ENCODE results near the gene WDFY4.

The WDFY4 gene

DNA sequence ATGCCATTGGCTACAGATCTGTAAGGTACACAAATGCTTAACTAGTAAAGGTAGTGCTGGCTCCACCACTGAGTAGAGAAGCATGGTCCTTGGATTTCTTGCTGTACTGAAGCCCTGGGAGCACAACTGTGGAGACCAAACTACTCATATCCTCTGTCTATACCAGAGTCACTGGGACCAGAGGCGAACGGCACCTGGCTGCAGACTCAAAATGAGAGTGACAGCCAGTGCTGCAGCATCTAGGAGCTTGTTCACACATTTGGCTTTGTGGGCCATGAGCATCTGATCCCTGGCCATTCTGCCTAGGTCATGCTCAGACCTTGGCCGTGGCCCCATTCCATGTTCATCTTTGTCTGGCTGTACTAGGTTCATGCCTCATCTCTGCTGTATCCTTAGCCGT, 223.1 kb downstream of the WDFY4 start:
- DNase-seq (ENCODE audit: low read depth): no peak

DNA sequence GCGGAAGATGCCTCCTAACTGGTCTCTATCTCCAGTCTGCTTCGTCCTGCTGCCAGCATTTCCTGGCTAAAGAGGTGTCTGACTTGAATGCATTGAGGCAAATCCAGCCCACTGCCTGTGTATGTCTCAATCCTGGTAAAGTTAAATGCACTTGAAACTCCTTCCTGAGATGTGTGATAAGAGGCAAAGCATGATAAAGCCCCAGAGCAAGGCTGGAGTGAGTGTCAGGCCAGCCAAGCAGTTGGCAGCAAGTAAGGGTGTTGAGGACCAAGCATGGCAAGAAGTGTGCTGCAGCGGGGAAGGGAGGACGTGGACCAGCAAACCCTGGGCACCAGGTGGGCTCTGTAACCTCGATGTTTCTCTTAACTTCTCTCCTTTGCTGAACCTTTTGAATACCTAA, 225.9 kb downstream of the WDFY4 start:
- DNase-seq (ENCODE audit: low read depth): no peak

DNA sequence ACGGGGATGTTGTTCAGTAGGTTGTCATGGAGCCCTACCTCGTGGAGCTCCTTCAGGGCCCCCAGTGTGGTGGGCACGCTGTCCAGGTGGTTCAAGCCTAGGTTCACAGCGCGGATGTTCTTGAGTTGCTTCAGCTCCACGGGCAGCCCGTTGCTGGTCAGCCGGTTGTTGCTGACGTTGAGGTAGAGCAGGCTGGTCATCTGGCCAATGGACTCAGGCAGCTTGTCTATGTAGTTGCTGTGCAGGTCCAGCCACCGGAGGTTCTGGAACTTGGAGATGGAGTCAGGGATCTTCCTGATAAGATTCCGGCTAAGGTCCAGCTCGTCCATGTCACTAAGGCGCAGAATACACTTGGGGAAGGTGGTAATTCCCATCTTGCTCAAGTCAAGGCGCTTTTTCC, 229.0 kb downstream of the WDFY4 start:
- DNase-seq (ENCODE audit: low read depth): no peak

DNA sequence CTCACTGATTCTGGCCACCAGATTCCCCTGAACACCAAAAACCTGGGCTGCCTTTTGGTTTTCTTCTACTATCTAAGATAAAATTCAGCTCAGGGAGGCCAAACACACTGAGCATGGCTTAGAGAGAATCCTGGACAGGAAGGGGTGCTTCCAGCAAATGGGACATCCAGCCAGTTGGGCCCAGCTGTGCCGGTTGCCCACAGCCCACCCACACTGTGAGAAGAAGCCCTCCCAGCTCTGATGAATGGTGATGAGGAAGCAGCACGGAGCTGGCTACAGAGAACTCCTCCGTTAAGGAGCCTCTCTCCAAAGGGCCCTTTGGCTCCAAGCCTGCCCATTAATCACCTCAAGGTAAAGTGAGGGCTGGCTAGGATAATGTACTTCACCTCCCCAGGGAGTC, 239.1 kb downstream of the WDFY4 start:
- no peak for DNase-seq (ENCODE audit: low read depth)

DNA sequence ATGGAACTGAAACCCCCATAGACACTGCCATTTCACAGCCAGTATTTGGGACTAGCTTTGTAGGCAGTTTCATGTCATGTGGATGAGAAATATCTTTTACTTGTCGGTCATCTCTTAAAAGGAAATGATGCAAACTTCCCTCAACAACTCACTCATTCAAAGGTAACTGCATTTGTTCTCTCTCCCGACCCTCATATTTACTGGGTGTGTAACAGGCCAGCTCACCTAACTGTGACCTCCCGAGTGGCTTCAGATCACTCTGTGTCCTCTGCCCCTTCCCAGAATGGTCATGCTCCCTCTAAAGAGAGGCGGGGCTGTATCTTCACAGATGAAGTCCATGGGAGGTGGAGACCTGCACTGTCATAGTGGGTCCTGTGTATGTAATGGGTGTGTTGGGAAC, 240.3 kb downstream of the WDFY4 start:
- no peak for DNase-seq (ENCODE audit: low read depth)

DNA sequence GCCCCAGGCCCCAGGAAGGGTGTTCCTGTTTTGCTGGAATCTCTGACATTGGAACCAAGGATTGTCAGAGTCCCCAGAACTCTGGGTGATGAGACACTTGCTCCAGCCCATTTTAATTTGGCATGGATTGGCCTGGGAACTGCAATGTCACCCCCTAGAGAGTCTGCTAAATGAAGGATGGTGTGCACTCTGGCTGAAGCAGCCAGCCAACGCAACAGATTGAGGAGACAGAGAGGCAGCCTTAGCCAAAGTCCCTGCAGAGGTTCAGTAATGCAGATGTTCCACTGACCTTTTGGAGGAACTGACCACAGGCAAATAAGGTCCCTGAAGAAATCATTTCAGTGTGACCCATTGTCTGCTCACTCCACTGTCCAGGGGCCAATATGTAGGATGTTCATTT, 241.6 kb downstream of the WDFY4 start:
- no peak for DNase-seq (ENCODE audit: low read depth)

DNA sequence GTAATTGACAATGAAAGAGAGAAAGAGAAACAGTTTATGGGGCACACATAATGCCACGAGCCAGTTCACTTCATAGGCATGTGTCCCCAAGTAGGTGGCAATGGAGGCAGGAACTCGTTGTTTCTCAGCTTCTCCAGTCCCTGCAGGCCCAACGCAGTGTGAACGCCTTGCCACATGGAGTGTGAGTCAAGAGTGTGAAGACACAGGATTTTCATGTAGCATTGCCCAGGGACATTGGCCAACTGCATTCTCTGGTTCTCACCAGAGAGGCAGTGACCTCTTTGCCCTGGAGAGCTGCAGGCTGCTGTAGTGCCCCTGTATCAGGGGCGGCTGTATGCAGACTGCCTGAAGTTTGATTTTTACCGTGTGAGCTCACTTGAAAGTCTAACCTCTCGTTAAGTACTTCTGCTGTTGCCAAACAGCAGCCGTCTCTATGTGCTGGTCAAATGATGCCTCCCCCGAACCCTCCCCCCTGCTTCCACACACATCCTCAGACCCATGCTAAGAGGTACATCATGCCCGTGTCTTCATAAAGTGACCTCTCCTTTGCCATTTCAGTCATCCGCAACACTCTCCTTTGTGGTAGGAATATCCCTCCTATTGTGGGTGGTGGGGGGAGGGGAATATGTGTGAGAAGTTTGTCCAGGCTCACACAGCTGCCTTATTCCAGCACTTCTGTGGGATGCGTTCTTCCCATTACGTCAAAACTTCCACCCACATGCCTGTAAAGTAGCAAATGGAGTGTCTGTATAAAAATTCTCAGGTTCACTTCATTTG, 242.3 kb downstream of the WDFY4 start:
- DNase-seq (ENCODE audit: low read depth): no peak

DNA sequence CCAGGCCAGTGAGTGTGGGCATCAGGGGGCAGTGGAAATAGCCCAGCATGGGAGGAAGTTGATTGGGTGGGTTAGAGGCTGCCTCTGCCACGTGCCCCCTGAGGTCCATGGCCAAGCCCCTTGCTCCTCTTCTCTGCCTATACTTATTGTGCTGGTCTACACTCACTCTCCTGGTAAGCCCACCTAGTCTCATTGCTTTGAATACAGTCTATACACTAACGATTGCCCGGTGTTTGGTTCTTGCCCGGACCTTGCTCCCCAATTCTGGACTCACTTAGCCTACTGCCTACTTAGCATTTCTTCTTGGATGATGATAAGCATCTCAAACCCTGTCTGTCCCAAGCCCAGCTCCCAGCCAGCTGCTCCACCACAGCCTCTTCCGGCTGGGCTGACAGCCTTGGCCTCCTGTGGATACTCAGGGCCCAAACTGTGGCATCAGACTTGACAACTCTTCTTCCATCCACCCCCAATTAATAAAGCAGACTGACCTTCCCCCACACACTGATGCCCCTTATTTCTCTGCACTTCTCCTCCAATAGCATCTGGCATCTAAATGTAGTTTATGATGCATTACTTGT, 244.8 kb downstream of the WDFY4 start:
- no peak for DNase-seq (ENCODE audit: low read depth)

DNA sequence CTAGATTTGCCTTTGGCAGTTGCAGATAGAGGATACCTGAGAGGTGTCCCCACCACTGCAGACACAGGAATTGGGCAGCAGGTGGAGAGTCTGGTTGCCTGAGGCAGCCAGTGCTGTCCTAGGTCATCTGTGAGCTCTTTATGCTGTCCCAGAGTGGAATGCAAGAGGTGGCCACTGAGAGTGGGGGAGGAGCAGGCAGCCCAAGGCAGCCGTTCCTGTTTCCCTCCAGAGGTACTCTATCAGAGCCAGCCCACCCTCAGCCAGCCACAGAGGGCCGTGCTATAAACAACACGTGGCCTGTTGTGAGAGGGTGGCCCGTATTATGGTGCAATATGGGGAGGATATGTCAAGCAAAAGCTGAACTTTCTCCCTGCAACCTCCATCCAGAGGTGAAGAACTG, 246.5 kb downstream of the WDFY4 start:
- no peak for DNase-seq (ENCODE audit: low read depth)

DNA sequence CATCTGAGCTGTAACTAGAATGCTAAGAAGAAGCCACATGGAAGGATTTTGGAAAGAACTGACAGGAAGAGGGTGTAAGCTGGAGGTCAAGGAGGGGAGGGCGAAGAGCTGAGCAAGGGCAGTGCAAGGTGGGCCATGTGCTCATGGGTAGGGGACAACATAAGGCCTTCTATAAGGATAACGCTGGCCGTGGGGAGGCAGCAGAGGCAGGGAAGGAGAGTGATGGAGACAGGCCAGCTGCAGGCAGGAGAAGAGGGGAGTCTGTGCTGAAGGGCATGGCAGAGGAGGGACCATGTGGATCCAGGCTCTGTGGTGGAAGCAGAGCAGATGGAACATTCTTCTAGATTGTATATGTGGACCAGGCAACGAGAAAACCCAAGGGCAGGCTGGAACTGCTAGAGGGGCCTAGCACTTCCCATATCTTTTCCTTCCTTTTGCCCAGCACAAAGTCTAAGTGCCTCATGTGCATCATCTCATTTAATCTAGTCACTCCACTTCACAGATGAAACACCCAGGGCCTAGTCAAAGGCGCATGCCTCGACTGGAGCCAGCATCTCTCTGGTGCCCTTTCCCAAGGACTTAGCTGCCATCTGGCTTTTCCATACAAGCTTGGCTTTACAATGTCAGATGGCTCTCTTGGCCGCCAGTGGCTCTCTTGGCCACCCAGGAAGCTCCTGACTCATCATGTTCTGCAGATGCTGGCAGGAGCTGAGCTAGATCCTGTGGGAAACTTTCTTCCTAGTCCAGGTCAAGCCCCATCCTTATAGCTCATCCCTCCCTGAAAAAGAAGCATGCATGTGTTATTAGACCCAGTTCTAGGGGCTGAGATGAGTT, 248.4 kb downstream of the WDFY4 start:
- peak; percentile 29 for DNase-seq (ENCODE audit: low read depth)

DNA sequence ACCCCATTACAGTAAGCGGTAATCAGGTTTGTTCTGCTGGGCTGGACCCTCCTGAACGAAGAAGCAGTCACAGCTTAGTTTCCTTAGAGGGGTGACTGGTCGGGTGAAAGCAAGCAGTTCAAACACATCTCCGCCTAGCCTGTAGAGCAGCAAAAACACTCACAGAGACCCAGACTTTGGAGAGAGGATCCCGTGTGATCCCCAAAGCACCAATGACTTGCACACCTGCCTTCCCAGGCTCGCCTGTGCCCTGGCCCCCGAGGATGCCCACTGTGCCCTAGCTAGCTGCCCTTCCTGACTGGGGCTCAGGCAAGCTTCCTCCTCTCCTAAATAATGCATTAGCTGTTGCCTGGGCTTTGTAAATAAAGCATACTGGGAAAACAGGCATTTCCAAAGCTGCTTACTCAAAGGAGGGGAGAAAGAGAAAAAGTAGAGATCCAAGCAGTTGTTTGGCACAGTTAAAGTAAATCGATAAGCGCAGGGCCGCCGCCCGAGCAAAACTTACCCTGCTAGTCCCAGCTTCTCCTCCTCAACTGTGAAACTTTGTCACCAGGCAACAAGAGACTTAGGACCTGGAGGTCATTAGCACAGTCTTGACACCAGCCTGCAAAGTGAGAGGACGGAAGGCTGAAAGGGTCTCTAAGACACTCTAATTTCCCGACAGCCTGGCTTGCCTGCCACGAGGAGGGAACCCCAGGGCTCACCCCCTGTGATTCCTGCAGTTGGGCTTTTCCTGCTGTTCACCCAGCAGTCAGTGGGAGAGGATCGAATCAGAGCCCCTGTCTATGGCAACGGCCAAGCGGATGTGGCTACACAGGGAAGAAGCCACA, 250.2 kb downstream of the WDFY4 start:
- no peak for DNase-seq (ENCODE audit: low read depth)

DNA sequence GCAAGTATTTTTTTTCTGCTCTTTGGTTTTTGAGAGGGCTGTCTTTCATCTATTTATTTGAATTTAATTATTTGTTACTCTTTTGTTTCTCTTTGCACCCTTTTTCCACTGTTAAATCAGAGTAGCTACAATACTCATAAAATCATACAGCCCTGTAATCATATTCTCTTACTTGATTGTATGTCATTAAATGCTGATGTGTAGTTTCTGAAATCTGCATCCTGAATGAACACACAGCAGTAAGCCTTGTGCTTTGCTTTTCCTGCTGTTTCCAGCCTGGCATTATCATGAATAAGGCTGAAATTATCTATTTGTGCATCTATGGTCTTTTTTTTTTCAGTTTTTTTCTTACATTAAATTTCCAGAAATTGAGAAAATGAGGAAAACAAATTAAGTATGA, 250.9 kb downstream of the WDFY4 start:
- DNase-seq (ENCODE audit: low read depth): no peak

DNA sequence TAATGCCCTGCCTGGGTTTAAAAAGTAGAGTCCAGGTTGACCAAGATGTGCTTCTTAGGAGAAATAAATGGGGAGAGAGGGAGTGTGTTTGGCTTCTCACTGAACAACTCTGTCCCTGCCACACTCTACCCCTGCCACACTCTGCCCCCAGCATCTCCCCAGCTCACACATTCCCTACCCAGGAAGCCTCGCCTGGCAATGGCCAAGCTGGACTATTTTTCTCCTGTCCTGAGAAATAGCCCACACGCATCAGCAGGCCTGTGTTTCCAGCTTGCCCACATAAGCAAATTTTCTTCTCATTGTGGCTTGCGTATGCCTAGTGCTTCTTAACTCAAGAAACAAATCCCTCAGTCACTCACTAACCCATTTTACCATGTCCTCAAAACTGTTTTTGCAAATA, 253.1 kb downstream of the WDFY4 start:
- no peak for DNase-seq (ENCODE audit: low read depth)

DNA sequence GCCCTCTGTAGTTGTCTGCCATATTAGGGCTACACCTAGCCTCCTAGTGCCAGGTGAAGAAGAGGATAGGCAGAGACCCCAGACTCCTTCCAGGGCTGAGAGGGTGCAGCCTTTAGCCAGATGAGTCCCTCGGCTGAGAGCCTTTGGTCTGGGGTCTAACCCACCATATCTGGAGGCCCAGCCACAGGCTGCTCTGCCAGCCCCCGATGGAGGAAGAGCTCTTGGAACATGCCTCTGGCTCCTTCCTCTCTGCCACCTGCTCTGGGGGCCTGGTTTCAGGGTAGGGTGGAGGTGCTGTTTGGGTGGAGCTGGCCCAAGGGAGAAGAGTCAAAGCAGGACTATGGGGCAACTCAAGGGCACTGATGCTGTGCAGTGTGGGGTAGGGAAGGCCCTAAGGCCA, 253.6 kb downstream of the WDFY4 start:
- DNase-seq (ENCODE audit: low read depth): no peak

DNA sequence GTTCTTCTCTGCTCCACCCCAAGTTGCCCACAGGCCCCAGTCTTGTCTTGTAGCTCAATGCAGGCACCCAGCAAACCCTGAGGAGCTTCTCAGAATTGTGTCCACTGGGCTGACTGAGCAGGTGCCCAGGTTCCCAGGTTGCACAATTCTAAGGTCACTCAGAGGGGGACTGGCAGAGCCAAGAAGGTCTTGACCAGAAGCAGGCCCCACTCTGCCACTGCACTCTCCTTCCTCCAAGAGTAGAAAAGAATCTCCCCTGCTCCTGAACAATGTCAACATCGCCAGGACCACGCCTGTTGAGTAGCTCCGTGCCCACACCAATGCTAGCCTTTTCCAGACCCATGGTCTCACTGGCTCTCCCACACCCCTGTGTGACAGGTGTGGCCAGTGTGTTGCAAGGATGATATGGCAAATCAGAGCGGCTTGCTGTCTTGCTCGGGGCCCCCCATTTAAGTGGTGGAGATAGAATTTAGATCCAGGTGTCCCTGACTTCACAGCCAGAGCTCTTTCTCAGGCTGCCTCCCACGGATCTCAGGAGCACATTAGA, 254.4 kb downstream of the WDFY4 start:
- no peak for DNase-seq (ENCODE audit: low read depth)

DNA sequence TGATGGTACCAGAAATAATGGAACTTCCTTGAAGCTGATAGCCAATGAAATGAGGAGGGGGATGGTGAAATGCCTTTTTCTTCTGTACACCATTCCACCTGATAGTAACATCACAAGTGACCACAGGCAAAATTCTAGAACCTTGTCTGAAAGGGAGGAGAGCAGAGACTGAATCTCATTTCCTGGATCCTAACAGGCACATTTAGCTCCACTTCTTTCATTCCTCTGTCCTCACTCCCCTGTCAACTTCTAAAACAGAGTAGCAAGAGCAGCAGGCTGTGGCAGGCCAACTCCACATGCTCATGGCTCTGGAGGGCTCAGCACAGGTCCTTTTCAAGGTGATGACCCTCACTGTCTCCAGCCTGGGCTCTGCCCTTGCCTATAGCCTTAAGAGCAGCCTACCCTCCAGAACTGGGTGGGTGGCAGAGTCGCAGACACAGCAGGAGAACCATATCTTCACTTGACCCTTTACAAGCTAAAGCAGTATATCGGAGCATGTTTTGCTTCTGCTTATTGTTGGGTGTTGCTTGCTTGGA, 255.2 kb downstream of the WDFY4 start, which contains the start of gene LRRC18:
Gene LRRC18 (minus strand): TSS at position 51 of the 536 bp plus-strand sequence. CDS start 25,685 bp downstream, outside the sequence.
- DNase-seq (ENCODE audit: low read depth): no peak

DNA sequence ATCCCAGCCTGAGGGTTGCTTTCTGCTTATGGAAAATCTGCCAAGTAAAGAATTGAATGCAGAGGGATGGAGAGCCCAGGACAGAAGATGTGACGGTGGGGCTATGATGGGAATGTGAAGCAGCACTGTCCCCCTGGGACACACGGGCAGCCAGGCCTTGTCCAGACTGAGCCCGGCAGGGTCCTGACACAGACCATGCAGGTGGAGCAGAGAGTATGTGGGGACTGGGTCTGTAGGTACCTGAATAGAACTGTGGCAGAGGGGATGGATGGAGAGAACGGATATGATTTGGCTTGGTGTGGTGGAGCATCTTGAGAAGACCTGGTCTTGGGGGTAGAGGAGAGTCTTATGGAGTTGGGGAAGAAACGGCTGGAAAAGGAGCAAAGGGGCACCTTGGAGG, 255.7 kb downstream of the WDFY4 start:
- DNase-seq (ENCODE audit: low read depth): no peak

DNA sequence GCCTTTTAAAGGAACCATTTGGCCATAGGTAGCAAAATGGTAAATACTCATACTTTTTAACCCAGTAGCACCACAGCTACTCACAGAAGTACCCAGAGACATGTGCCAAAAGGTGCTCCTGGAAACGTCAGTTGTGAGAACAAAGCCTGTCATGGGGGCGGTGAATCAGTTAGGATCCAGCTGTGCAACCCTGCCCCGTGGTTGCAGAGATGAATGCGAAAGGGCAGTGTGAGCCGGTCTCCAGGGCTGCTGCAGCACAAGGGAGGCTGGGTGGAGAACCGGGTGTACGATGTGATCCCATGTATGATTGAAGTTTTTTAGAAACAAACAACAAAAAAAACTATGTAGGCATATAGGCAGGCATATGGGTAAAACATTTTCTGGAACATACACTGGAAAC, 256.3 kb downstream of the WDFY4 start:
- DNase-seq (ENCODE audit: low read depth): no peak

DNA sequence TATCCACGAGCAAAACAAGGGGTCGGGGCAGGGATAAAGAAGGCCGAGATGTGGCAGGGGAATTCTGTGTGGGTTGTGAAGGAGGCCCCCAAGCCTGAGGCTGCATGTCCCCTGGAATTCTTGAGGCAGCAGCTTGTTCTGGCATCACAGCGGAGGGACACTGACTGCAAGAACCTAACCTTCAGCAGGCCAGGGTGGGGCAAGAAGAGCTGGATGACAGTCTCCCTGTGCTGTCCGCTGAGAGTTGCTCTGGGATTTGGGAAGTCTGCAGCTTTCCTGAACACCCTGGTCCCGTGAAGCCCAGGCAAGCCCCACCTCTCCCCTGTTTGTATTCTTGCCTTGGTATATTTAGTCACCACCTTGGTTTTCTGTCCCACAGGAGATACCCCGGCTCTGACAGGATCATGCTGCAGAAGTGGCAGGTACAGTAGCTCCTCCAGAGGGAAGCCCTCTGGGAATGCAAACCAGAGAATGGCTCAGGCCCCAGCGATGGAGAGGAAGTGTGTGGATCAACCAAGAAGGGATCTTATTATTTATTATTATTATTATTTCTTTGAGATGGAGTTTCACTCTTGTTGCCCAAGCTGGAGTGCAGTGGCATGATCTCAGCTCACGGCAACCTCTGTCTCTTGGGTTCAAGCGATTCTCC, 256.9 kb downstream of the WDFY4 start:
- no peak for DNase-seq (ENCODE audit: low read depth)

DNA sequence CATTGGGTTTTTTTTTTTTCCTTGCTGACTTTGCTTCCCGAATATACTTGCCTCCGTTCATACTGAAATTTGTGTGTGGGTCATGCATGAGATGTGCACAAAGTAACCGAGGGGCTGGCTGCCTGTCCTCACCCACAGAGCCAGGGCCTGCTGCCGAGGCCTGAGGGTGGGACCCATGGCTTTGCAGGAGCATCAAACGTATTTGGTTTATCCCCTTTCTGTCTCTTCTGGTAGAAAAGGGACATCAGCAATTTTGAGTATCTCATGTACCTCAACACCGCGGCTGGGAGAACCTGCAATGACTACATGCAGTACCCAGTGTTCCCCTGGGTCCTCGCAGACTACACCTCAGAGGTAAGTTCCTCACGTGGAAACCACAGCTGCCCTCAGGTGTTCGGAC, 258.4 kb downstream of the WDFY4 start:
- DNase-seq (ENCODE audit: low read depth): no peak

DNA sequence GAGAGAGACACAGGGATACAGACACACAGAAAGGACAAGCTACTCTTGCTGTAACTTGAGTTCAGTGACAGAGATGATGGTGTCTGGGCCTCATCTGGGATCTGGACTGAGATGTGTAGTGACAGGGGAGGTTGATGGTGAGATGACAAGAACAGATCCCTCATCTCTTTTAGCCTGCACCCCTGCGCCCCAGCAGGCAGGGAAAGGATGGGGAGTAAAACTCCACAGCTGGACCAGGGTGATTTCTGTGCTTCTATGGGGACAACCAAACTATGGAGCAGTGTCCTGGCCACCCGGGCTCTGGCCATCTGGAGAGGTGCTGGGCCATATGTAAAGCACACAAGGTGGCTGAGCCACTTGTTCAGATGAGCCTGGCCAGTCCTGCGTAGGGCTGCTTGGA, 259.5 kb downstream of the WDFY4 start:
- DNase-seq (ENCODE audit: low read depth): no peak

All from EH (cell line).